Measurements from ENCODE around the gene DPF3. TPM values are rescaled to one million over a fixed set of nuclear protein-coding genes. Genes with fewer than 3 reads are reported as not detected.

Gene DPF3
- total RNA-seq, 1 experiment from 2014 or later, result 0.31 TPM

- CTCF ChIA-PET, result interaction anchor here (1.4 kb wide), 1 partner anchor 78 kb away, joined by 5 read pairs; no protein-coding TSS in a partner anchor
- peaks cover 7% of the 10 kb centered on the region for H3K36me3 Mint-ChIP-seq
Observed at GRCh38 chr14:72618424-72618823, 275.5 kb downstream of the DPF3 start.

GRCh38 chr14:72617391-72618031, 276.4 kb downstream of the DPF3 start:
- ChIA-PET CTCF (interaction anchor here (1.0 to 1.4 kb wide), 4 partner anchors 73 to 276 kb away, joined by 3 to 5 read pairs (median 4); partner anchors contain the start of gene DPF3), POLR2A (no interaction called here)
- Mint-ChIP-seq H3K4me1 (peaks cover 45% of the 10 kb centered on the region), H3K9me3 (peaks cover 8% of the 10 kb centered on the region), H3K27me3 (ENCODE audit: low read depth) (peaks cover 25% of the 10 kb centered on the region), H3K27ac (no peak overlapping the region), H3K36me3 (peaks cover under 1% of the 10 kb centered on the region), H3K4me3 (no peak overlapping the region)
- no peak for DNase-seq (ENCODE audit: low spot score)
- TF ChIP-seq RORB (CRISPR knock-in tag; IDR thresholded peaks at IDR 0.05) (no peak), TEAD4 (CRISPR knock-in tag; IDR thresholded peaks at IDR 0.05) (no peak), NFYB (CRISPR knock-in tag; conservative IDR thresholded peaks at IDR 0.05; ENCODE audit: low read depth) (no peak), CBFB (CRISPR knock-in tag; IDR thresholded peaks at IDR 0.05; ENCODE audit: low read depth) (no peak), JAZF1 (CRISPR knock-in tag; IDR thresholded peaks at IDR 0.05) (no peak), HMGA2 (CRISPR knock-in tag; IDR thresholded peaks at IDR 0.05) (no peak), ZBTB21 (CRISPR knock-in tag; IDR thresholded peaks at IDR 0.05; ENCODE audit: borderline replicate concordance) (no peak), PREB (CRISPR knock-in tag; IDR thresholded peaks at IDR 0.05; ENCODE audit: borderline replicate concordance) (no peak), KAT7 (CRISPR knock-in tag; IDR thresholded peaks at IDR 0.05; ENCODE audit: borderline replicate concordance) (no peak), USF1 (CRISPR knock-in tag; IDR thresholded peaks at IDR 0.05) (no peak), RELA (CRISPR knock-in tag; IDR thresholded peaks at IDR 0.05; ENCODE audit: borderline replicate concordance) (no peak), ZMAT4 (CRISPR knock-in tag; IDR thresholded peaks at IDR 0.05) (no peak), MXD4 (CRISPR knock-in tag; IDR thresholded peaks at IDR 0.05; ENCODE audit: borderline replicate concordance) (no peak)
- ATAC-seq, result peak; percentile 14; the same call in 1 of the 2 replicates

More at GRCh38 chr14:72618424-72618823, 275.5 kb downstream of the DPF3 start:
- DNase-seq (ENCODE audit: low spot score), result no peak
- no peak overlapping the region for H3K4me3 Mint-ChIP-seq
- POLR2A ChIA-PET, result no interaction called here
- H3K27ac Mint-ChIP-seq, result no peak overlapping the region
- H3K27me3 Mint-ChIP-seq (ENCODE audit: low read depth), result peaks cover 25% of the 10 kb centered on the region
- TF ChIP-seq HMGA2 (CRISPR knock-in tag; IDR thresholded peaks at IDR 0.05), result no peak
- TF ChIP-seq EMX1 (CRISPR knock-in tag; IDR thresholded peaks at IDR 0.05), result no peak
- TF ChIP-seq FOXP4 (CRISPR knock-in tag; IDR thresholded peaks at IDR 0.05), result no peak
- TF ChIP-seq ERG (CRISPR knock-in tag; IDR thresholded peaks at IDR 0.05), result no peak
- peaks cover 17% of the 10 kb centered on the region for H3K9me3 Mint-ChIP-seq
- no peak for ATAC-seq
- H3K4me1 Mint-ChIP-seq, result peaks cover 45% of the 10 kb centered on the region

GRCh38 chr14:72616811-72617210, 277.1 kb downstream of the DPF3 start:
- ATAC-seq (no peak), DNase-seq (ENCODE audit: low spot score) (no peak)
- Mint-ChIP-seq H3K4me1 (peaks cover 40% of the 10 kb centered on the region), H3K4me3 (no peak overlapping the region), H3K27ac (no peak overlapping the region), H3K36me3 (no peaks in the 10 kb centered on the region), H3K27me3 (ENCODE audit: low read depth) (peaks cover 22% of the 10 kb centered on the region), H3K9me3 (peaks cover 3% of the 10 kb centered on the region)
- POLR2A ChIA-PET, result no interaction called here
- CTCF ChIA-PET, result interaction anchor here (1.0 to 1.3 kb wide), 3 partner anchors 72 to 277 kb away, joined by 3 to 4 read pairs (median 4); partner anchors contain the start of gene DPF3
- TF ChIP-seq PREB (CRISPR knock-in tag; IDR thresholded peaks at IDR 0.05; ENCODE audit: borderline replicate concordance), result no peak
- no peak for TF ChIP-seq SMAD4 (CRISPR knock-in tag; IDR thresholded peaks at IDR 0.05)
- no peak for TF ChIP-seq PRRX2 (CRISPR knock-in tag; IDR thresholded peaks at IDR 0.05)
- TF ChIP-seq TP53 (CRISPR knock-in tag; IDR thresholded peaks at IDR 0.05), result no peak
- TF ChIP-seq ATF1 (CRISPR knock-in tag; IDR thresholded peaks at IDR 0.05), result no peak
- TF ChIP-seq ATF2 (CRISPR knock-in tag; IDR thresholded peaks at IDR 0.05; ENCODE audit: borderline replicate concordance, low read depth), result no peak
- no peak for TF ChIP-seq NFE2L1 (CRISPR knock-in tag; IDR thresholded peaks at IDR 0.05)
- TF ChIP-seq JUN (CRISPR knock-in tag; IDR thresholded peaks at IDR 0.05), result no peak
- TF ChIP-seq GRHL2 (CRISPR knock-in tag; IDR thresholded peaks at IDR 0.05; ENCODE audit: insufficient replicate concordance, severe bottlenecking), result no peak
- no peak for TF ChIP-seq JAZF1 (CRISPR knock-in tag; IDR thresholded peaks at IDR 0.05)
